ENCODE data around the gene NANOS2. TPM values are rescaled to one million over a fixed set of nuclear protein-coding genes. Genes with fewer than 3 reads are reported as not detected.

The NANOS2 gene
- total RNA-seq, 2 experiments from 2014 or later, result not detected

DNA sequence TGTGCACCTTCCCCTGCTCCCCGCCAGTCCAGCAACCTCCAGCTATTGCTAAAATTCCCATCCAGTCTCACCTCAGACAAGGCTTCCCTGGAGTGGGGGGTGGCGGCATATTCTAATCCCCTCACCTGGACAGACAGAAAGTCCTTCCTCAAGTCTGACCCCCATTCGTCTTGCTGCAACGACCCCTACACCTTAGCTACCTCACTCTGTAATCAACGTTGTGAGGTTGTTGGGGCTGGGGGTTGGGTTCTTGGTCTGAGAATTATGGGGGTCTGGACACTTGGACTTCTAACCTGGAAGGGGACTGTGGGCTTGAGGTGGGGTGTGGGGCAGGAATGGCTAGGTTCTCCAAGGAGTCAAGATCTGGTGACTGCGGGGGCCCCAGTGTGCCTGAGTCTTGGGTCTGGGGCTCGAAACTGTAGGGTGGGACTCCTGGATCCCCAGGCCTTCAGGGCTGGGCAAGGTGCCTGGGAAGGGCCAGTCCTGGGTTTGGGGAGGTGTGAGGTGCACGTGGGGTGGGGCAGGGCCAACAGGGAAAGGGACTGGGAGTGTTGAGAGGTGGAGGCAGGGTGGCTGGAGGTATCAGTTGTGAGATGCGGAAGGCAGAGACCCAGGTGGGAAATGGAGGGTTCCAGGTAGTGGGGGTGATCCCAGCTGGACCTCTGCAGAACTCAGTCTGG lies 49.2 kb downstream of the NANOS2 start:
- ATAC-seq, result no peak
- no peak for DNase-seq
- Mint-ChIP-seq H3K4me3 (no peak overlapping the region), H3K9me3 (ENCODE audit: insufficient read depth) (no peaks in the 10 kb centered on the region), H3K36me3 (ENCODE audit: low read depth) (peaks cover 8% of the 10 kb centered on the region), H3K27me3 (ENCODE audit: low read depth) (peaks cover 24% of the 10 kb centered on the region), H3K27ac (no peak overlapping the region), H3K4me1 (ENCODE audit: low read depth) (peaks cover 29% of the 10 kb centered on the region)
- ChIA-PET POLR2A (no interaction called here), CTCF (interaction anchor here (0.9 to 3.9 kb wide), 6 partner anchors 14 to 96 kb away, joined by 3 to 29 read pairs (median 20); partner anchors contain the start of genes IRF2BP1 and SIX5)

DNA sequence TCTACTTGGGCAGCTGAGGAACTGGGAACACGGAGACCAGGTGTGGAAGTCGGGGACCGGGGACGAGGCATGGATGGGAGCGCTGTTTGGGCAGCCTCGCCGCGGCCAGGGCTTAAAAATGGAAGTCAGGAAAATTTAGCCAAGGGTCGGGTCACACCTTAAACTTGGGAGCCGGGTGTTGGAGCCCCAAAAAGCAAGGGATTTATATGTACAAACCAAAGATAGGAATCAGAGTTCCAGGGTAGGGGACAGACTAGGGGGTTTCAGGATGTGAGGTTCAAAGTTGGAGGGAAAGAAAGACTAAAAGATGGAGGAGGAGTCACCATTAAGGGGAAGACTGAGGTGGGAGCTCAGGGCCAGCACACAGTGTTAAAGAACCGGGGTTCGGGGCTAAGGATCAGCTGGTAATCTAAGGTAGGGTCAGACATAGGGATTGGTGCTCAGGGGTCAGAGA lies 49.9 kb downstream of the NANOS2 start:
- CTCF ChIA-PET, result interaction anchor here (1.5 to 3.9 kb wide), 7 partner anchors 15 to 95 kb away, joined by 4 to 29 read pairs (median 19); partner anchors contain the start of genes IRF2BP1, MYPOP and SIX5

GRCh38 chr19:45863840-45864628 lies 50.5 kb downstream of the NANOS2 start, which contains the start of gene FOXA3:
Gene FOXA3 (plus strand): TSS chr19:45864326. CDS start chr19:45864457, 131 bp downstream.
- H3K4me3 Mint-ChIP-seq, result peak within 1 kb of the TSS; percentile 87
- peak within 1 kb of the TSS; percentile 98 for H3K27ac Mint-ChIP-seq
- peak; percentile 26 for ATAC-seq
- peaks cover 24% of the 10 kb centered on the region for H3K27me3 Mint-ChIP-seq (ENCODE audit: low read depth)
- peaks cover 14% of the 10 kb centered on the region for H3K36me3 Mint-ChIP-seq (ENCODE audit: low read depth)
- peaks cover 30% of the 10 kb centered on the region for H3K4me1 Mint-ChIP-seq (ENCODE audit: low read depth)
- peak; percentile 59 for DNase-seq
- POLR2A ChIA-PET, result interaction anchor here (0.6 to 2.1 kb wide), 6 partner anchors 23 to 862 kb away, joined by 3 to 11 read pairs (median 4); partner anchors contain the start of genes IRF2BP1 and MYPOP
- H3K9me3 Mint-ChIP-seq (ENCODE audit: insufficient read depth), result no peaks in the 10 kb centered on the region
- CTCF ChIA-PET, result interaction anchor here (0.7 to 3.9 kb wide), 16 partner anchors 15 to 171 kb away, joined by 3 to 29 read pairs (median 5); partner anchors contain the start of genes IRF2BP1, MYPOP, QPCTL and SIX5

More for the DNA sequence above, 49.9 kb downstream of the NANOS2 start:
- Mint-ChIP-seq H3K36me3 (ENCODE audit: low read depth) (peaks cover 10% of the 10 kb centered on the region), H3K27me3 (ENCODE audit: low read depth) (peaks cover 24% of the 10 kb centered on the region), H3K27ac (peak overlapping the region; percentile 49), H3K4me3 (peak overlapping the region; percentile 38), H3K4me1 (ENCODE audit: low read depth) (peaks cover 30% of the 10 kb centered on the region), H3K9me3 (ENCODE audit: insufficient read depth) (no peaks in the 10 kb centered on the region)
- ATAC-seq, result no peak
- DNase-seq, result no peak
- POLR2A ChIA-PET, result interaction anchor here (0.7 to 2.1 kb wide), 2 partner anchors 22 to 130 kb away, joined by 3 to 11 read pairs; partner anchors contain the start of gene IRF2BP1

- H3K4me3 Mint-ChIP-seq, result peak overlapping the region; percentile 87
- peaks cover 19% of the 10 kb centered on the region for H3K36me3 Mint-ChIP-seq (ENCODE audit: low read depth)
- no peaks in the 10 kb centered on the region for H3K9me3 Mint-ChIP-seq (ENCODE audit: insufficient read depth)
- peaks cover 24% of the 10 kb centered on the region for H3K27me3 Mint-ChIP-seq (ENCODE audit: low read depth)
- ChIA-PET CTCF (interaction anchor here (0.7 to 3.9 kb wide), 16 partner anchors 14 to 170 kb away, joined by 3 to 29 read pairs (median 5); partner anchors contain the start of genes IRF2BP1, MYPOP, QPCTL and SIX5), POLR2A (interaction anchor here (0.6 to 2.1 kb wide), 5 partner anchors 23 to 861 kb away, joined by 3 to 11 read pairs (median 5); partner anchors contain the start of genes IRF2BP1 and MYPOP)
- no peak for DNase-seq
- peak overlapping the region; percentile 98 for H3K27ac Mint-ChIP-seq
- H3K4me1 Mint-ChIP-seq (ENCODE audit: low read depth), result peaks cover 30% of the 10 kb centered on the region
- no peak for ATAC-seq
Measured at GRCh38 chr19:45863335-45863839, 51.2 kb downstream of the NANOS2 start.

Other genes starting within 250 kb of the NANOS2 start
- 1 to 10 TPM; 7.0 to 9.2 TPM for gene GIPR, start 246.6 kb downstream of the NANOS2 start, total RNA-seq
- 100 to 1,000 TPM; 634 to 652 TPM for gene SNRPD2, start 222.8 kb downstream of the NANOS2 start, total RNA-seq
- 1 to 10 TPM; 6.7 to 8.0 TPM for gene QPCTL, start 222.1 kb downstream of the NANOS2 start, total RNA-seq
- gene FBXO46, start 183.9 kb downstream of the NANOS2 start, total RNA-seq, result 10 to 100 TPM; 32.6 to 33.9 TPM
- gene MEIOSIN, start 181.3 kb downstream of the NANOS2 start, total RNA-seq, result not detected
- gene SIX5, start 145.5 kb downstream of the NANOS2 start, total RNA-seq, result under 1 TPM; 0.53 to 0.89 TPM
- gene DMPK, start 132.3 kb downstream of the NANOS2 start, total RNA-seq, result 10 to 100 TPM in 1 of 2 experiments, 1 to 10 TPM in 1; 9.9 to 14.4 TPM
- 10 to 100 TPM; 20.6 TPM for gene DMWD, start 121.9 kb downstream of the NANOS2 start, total RNA-seq
- under 1 TPM; 0.55 to 0.68 TPM for gene RSPH6A, start 99.5 kb downstream of the NANOS2 start, total RNA-seq
- 10 to 100 TPM; 97.3 to 98.3 TPM for gene SYMPK, start 51.6 kb downstream of the NANOS2 start, total RNA-seq
- not detected for gene FOXA3, start 50.5 kb downstream of the NANOS2 start, total RNA-seq
- gene IRF2BP1, start 28.6 kb downstream of the NANOS2 start, total RNA-seq, result 10 to 100 TPM; 18.0 to 19.1 TPM
- gene MYPOP, start 12.2 kb downstream of the NANOS2 start, total RNA-seq, result 10 to 100 TPM; 10.4 to 11.3 TPM
- gene NOVA2, start 59.1 kb upstream of the NANOS2 start, total RNA-seq, result not detected
- gene CCDC61, start 80.7 kb upstream of the NANOS2 start, total RNA-seq, result 10 to 100 TPM; 26.3 to 29.2 TPM
- gene PGLYRP1, start 108.3 kb upstream of the NANOS2 start, total RNA-seq, result not detected
- gene IGFL4, start 126.2 kb upstream of the NANOS2 start, total RNA-seq, result not detected
- not detected for gene IGFL3, start 209.9 kb upstream of the NANOS2 start, total RNA-seq
- not detected for gene IGFL2, start 233.5 kb upstream of the NANOS2 start, total RNA-seq